T-helper 17 cell (primary cell): ENCODE results near the gene ITFG1. TPM values are rescaled to one million over a fixed set of nuclear protein-coding genes. Genes with fewer than 3 reads are reported as not detected.

Source experiments
- ATAC-seq: fragments of 150-1000 bp; cut with Tn5 transposase; 2 replicates; pipeline ENCODE4 v1.10.0; 2021; ENCODE audit warnings: mild to moderate bottlenecking, moderate library complexity
- DNase-seq, 3 donors: peaks; one replicate each; pipeline versions ENCODE4 v3.0.0 to v3.0.0-alpha.2; 2020 to 2021
- H3K9me3 ChIP-seq: one replicate; pipeline ENCODE4 v1.7.0; 2013; ENCODE audit warnings: low read length, mild to moderate bottlenecking; ENCODE audit not compliant: control insufficient read depth, poor library complexity, severe bottlenecking
- H3K27ac Mint-ChIP-seq: one replicate; pipeline ENCODE4 v1.8.0; 2022; ENCODE audit warnings: mild to moderate bottlenecking, moderate library complexity, mixed read lengths
- H3K27me3 Mint-ChIP-seq: one replicate; pipeline ENCODE4 v1.8.0; 2022; ENCODE audit warnings: mixed read lengths
- H3K36me3 Mint-ChIP-seq: one replicate; pipeline ENCODE4 v1.8.0; 2022; ENCODE audit warnings: low read depth, mixed read lengths
- H3K4me1 Mint-ChIP-seq: one replicate; pipeline ENCODE4 v1.8.0; 2022; ENCODE audit warnings: mild to moderate bottlenecking, mixed read lengths
- H3K4me3 Mint-ChIP-seq: one replicate; pipeline ENCODE4 v1.8.0; 2022; ENCODE audit warnings: mild to moderate bottlenecking, moderate library complexity, mixed read lengths
- total RNA-seq, 4 donors: library from RNA in 2 of 4; stranded (reverse) in 2 of 4; gene quantifications; one replicate each; pipeline ENCODE4 v1.2.3 and lab custom pipeline; 2022 to 2026

The ITFG1 gene
- total RNA-seq, 2 donors from 2014 or later, result 27.6 to 29.5 TPM

DNA sequence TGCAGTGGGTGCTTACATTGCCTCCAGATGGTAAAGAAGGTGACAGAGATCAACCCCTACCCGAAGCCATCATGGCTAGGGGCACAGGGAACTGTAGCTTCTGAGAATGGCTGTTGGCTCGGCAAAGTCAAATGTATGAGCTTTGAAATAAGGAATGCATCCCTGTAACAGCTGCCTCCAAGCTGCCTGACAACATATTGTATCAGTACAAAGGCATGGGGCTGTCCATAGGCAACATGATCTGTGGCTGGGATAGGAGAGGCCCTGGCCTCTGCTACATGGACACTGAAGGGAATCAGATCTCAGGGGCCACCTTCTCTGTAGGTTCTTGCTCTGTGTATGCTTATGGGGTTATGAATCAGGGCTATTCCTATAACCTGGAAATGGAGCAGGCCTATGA, 197.9 kb downstream of the ITFG1 start:
- ATAC-seq (no peak), DNase-seq (no peak)
- H3K36me3 Mint-ChIP-seq, result peaks cover 11% of the 10 kb centered on the region
- H3K27me3 Mint-ChIP-seq, result no peaks in the 10 kb centered on the region
- no peaks in the 10 kb centered on the region for H3K9me3 ChIP-seq
- no peak overlapping the region for H3K4me3 Mint-ChIP-seq
- H3K4me1 Mint-ChIP-seq, result peaks cover 4% of the 10 kb centered on the region
- no peak overlapping the region for H3K27ac Mint-ChIP-seq

DNA sequence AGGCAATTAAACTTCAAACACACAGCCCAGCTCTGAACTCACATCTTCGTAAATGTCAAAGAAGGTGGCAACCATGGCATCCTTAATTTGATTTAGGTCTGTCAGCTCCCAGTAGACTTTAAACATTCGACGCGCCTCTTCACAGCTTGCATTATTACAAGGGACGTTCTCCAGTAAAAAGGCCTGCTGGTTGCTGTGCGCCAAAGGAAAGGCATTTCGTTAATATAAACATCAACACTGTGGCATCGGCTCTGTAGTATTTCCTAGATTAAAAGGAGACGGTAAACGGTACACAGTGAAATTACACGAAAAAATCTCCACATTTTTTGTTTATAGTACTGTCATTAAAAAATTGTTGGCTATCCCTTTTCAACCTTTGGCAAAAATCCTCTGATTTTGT, 200.4 kb downstream of the ITFG1 start:
- Mint-ChIP-seq H3K36me3 (peaks cover 16% of the 10 kb centered on the region), H3K4me3 (no peak overlapping the region), H3K27ac (no peak overlapping the region), H3K4me1 (peaks cover 2% of the 10 kb centered on the region), H3K27me3 (no peaks in the 10 kb centered on the region)
- no peak for ATAC-seq
- no peaks in the 10 kb centered on the region for H3K9me3 ChIP-seq
- DNase-seq, result no peak

DNA sequence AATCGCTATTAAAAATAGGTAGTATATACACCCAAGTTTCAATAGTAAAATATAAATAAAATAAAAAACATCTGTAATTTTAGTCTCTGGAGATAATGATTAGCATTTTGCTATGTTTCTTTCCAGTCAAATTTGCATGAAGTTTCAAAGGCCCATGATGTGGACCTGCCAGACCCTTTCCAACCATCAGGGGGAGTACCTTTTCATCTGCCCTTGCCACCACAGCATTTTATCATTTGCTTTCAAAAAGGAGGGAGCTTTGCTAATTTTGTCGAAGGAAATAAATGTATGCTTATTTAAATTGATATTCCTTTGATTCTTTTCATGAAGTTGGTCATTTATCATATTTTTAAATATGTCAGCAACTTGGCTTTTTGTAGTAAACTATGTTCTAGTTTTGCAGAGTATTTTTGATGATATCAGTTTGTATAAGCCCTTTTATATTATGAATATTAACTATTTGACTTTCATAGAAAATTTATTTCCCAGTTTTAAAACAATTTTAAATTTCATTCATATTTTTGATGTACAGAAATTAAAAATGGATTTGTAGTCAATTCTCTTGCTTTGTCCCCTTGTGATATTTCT, 201.9 kb downstream of the ITFG1 start:
- DNase-seq (no peak), ATAC-seq (no peak)
- no peak overlapping the region for H3K27ac Mint-ChIP-seq
- no peaks in the 10 kb centered on the region for H3K27me3 Mint-ChIP-seq
- no peak overlapping the region for H3K4me3 Mint-ChIP-seq
- H3K36me3 Mint-ChIP-seq, result peaks cover 16% of the 10 kb centered on the region
- no peaks in the 10 kb centered on the region for H3K9me3 ChIP-seq
- H3K4me1 Mint-ChIP-seq, result peaks cover 2% of the 10 kb centered on the region

DNA sequence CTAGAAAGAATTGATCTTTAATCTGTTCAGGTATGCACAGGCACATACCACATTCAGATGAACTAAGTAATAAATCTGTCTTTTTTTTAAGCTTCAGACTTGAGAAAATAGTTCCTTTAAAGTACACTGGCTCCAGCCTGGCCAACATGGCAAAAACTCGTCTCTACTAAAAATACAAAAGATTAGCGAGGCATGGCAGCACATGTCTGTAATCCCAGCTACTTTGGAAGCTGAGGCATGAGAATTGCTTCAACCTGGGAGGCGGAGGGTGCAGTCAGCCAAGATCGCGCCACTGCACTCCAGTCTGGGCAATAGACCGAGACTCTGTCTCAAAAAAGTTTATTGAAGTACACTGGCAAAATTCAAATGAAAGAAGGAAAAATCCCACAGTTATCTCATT, 206.1 kb downstream of the ITFG1 start:
- no peaks in the 10 kb centered on the region for H3K9me3 ChIP-seq
- ATAC-seq (no peak), DNase-seq (no peak)
- no peaks in the 10 kb centered on the region for H3K27me3 Mint-ChIP-seq
- H3K27ac Mint-ChIP-seq, result no peak overlapping the region
- H3K4me3 Mint-ChIP-seq, result no peak overlapping the region
- peaks cover 13% of the 10 kb centered on the region for H3K36me3 Mint-ChIP-seq
- H3K4me1 Mint-ChIP-seq, result peaks cover 4% of the 10 kb centered on the region

DNA sequence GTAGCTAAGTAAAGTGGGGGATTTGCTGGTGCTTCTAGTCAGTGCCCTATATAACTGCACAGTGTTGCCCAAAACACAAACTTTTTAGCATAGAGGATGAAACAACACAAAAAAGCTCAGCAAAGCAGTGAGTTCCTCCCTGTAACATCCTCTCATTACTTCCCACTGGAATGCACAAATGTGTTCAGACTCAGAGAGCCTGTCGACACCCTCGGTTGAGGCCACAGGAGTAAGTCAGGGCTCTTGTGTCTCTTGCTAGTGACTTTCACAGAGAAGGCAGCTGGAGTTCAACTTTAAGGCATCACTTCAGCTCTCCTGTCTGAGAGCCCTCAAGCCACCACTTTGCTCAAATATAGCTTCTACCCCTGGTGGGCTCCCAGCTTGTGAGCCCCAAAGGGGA, 209.9 kb downstream of the ITFG1 start:
- no peak overlapping the region for H3K4me3 Mint-ChIP-seq
- H3K27ac Mint-ChIP-seq, result no peak overlapping the region
- H3K9me3 ChIP-seq, result no peaks in the 10 kb centered on the region
- no peaks in the 10 kb centered on the region for H3K27me3 Mint-ChIP-seq
- peaks cover 2% of the 10 kb centered on the region for H3K4me1 Mint-ChIP-seq
- no peaks in the 10 kb centered on the region for H3K36me3 Mint-ChIP-seq
- DNase-seq (no peak), ATAC-seq (no peak)

DNA sequence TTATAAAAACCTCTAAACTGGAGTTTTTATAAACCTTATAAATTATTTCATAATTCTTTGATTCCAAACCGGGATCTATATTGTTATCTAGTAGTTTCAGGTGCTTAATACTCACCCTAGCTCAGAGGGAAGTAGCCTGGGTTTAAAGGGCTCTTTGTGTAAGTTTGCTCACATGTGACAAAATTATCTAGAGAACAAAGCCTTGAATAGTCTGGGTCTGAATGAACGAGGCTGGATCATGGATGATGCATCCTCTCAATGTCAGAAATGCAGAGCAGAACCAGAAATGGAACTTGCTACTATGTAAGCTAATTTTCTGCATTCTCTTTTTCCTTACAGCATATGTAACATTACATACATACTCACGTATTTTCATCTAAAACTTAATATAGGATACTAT, 213.2 kb downstream of the ITFG1 start:
- H3K9me3 ChIP-seq, result no peaks in the 10 kb centered on the region
- Mint-ChIP-seq H3K4me1 (peaks cover 2% of the 10 kb centered on the region), H3K36me3 (no peaks in the 10 kb centered on the region), H3K27ac (no peak overlapping the region), H3K27me3 (no peaks in the 10 kb centered on the region), H3K4me3 (no peak overlapping the region)
- ATAC-seq, result no peak
- DNase-seq, result no peak

DNA sequence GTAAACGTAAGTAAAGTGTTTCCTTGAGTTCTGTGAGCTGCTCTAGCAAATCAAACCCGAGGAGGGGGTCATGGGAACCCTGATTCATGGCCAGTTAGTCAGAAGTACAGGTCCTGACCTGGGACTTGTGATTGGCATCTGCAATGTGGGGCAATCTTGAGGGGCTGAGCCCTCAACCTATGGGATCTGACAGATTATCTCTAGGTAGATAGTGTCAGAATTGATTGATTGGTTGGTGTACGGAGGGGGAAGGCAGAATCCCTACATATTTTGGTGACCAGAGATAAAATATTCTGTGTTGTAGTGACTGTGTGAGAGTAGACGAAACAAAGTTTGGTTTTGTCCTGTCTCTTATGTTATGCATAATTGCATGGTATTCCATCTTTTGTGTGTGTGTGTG, 216.7 kb downstream of the ITFG1 start:
- DNase-seq (no peak), ATAC-seq (no peak)
- H3K4me1 Mint-ChIP-seq, result no peaks in the 10 kb centered on the region
- H3K27ac Mint-ChIP-seq, result no peak overlapping the region
- no peaks in the 10 kb centered on the region for H3K9me3 ChIP-seq
- H3K36me3 Mint-ChIP-seq, result no peaks in the 10 kb centered on the region
- H3K27me3 Mint-ChIP-seq, result no peaks in the 10 kb centered on the region
- no peak overlapping the region for H3K4me3 Mint-ChIP-seq

DNA sequence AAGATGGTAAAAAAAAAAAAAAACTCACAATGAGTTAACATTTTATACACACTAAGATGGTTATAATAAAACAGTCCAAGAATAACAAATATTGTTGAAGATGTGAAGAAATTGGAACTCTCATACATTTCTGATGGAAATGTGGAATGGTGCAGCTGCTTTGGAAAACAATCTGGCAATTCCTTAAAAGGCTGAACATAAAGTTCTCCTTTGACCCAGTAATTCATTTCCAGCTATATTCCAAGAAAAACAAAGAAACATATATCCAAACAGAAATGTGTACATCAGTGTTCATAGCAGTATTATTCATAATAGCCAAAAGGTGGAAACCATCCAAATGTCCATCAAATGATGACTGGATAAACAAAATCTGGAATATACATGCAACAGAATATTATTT, 219.8 kb downstream of the ITFG1 start:
- H3K27ac Mint-ChIP-seq, result no peak overlapping the region
- no peak for ATAC-seq
- peaks cover 3% of the 10 kb centered on the region for H3K36me3 Mint-ChIP-seq
- no peak overlapping the region for H3K4me3 Mint-ChIP-seq
- no peaks in the 10 kb centered on the region for H3K27me3 Mint-ChIP-seq
- H3K9me3 ChIP-seq, result no peaks in the 10 kb centered on the region
- H3K4me1 Mint-ChIP-seq, result no peaks in the 10 kb centered on the region
- no peak for DNase-seq

DNA sequence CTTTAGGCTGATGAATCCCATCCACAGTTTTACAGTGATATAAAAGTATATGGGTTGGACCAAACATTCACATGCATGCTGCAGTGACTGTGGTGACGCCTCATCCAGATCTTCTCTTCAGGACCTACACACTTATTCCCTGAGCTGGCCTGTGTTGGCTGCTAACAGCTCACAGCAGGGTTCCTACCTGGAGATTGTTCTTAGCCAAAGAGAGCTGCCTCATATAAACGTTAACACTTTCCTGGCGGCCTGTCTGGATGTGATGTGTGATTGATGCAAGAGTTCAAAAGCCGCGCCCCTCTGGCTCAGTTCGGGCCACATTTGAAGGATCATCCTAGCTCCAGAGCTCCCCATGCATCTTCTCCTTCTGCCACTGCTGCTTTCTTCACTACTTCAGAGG, 224.1 kb downstream of the ITFG1 start:
- ATAC-seq, result no peak
- H3K27ac Mint-ChIP-seq, result no peak overlapping the region

DNA sequence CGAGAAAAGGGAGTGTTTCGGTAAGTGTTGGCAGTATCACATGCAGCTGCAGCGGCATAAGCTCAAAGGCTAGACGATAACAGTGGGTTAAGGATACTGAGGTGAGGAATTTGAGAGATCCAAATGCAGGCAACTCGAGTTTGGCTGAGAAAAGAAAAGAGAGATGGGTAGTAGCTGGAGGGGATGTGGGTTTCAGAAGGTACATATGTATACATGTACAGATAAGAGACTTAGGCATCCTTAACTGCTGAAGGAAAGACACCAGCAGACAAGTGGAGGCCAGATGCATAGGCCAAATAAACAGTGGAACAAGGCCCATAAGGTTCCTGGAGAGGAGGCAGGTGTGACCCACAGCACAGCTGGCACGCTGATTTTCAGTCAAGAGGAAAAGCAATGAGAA, 230.6 kb downstream of the ITFG1 start:
- Mint-ChIP-seq H3K4me3 (no peak overlapping the region), H3K27ac (peak overlapping the region; percentile 12), H3K27me3 (no peaks in the 10 kb centered on the region), H3K36me3 (peaks cover 19% of the 10 kb centered on the region), H3K4me1 (peaks cover 2% of the 10 kb centered on the region)
- DNase-seq, result no peak
- ATAC-seq, result no peak
- no peaks in the 10 kb centered on the region for H3K9me3 ChIP-seq

More for the DNA sequence above, 224.1 kb downstream of the ITFG1 start:
- no peak for DNase-seq
- Mint-ChIP-seq H3K4me1 (peaks cover 2% of the 10 kb centered on the region), H3K36me3 (peaks cover 13% of the 10 kb centered on the region), H3K4me3 (no peak overlapping the region), H3K27me3 (no peaks in the 10 kb centered on the region)
- no peaks in the 10 kb centered on the region for H3K9me3 ChIP-seq

DNA sequence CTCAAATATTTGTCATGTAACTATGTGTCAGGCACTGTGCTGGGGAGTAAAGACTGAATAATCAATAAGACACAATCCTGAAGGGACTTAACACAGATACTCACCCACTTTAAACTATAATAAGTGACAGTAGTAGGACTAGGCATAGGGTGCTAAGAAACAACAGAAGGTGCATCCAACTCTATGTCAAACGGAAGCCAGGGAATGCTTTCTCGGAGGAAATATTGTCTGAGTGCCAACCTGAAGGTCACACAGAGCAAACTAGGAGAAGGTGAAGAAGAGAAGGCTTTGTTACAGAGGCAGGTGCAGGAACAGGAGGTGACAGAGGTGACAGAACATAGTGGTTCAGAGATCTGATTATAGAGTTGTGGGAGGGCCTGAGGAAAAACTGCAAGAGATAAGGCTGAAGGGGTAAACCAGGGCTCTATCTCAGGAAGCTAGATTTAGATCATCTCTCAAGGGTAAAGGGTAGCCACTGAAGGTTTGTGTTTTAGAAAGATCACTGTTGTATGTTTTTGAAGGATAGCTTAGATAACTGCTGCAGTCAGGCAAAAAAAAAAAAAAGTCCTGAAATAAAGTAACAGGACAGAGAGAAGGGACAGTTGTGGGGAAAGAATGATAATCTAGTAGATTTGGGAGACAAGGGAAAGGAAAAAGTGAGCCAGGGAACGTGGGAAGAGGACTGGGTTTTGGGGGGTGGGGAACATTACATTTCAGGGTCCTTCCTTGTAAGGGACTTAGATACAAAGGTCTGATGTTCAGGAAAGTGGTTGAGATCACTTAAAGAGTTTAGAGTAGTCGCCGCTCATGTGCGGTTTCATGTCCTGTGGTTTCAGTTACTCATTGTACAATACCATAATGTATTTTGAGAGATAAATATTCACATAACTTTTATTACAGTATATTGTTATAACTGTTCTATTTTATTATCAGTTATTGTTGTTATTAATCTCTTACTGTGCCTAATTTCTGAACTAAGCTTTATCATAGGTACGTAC, 231.5 kb downstream of the ITFG1 start:
- ATAC-seq (no peak), DNase-seq (no peak)
- H3K27me3 Mint-ChIP-seq, result no peaks in the 10 kb centered on the region
- peaks cover 2% of the 10 kb centered on the region for H3K4me1 Mint-ChIP-seq
- H3K9me3 ChIP-seq, result no peaks in the 10 kb centered on the region
- no peak overlapping the region for H3K4me3 Mint-ChIP-seq
- peaks cover 16% of the 10 kb centered on the region for H3K36me3 Mint-ChIP-seq
- peak overlapping the region; percentile 12 for H3K27ac Mint-ChIP-seq

DNA sequence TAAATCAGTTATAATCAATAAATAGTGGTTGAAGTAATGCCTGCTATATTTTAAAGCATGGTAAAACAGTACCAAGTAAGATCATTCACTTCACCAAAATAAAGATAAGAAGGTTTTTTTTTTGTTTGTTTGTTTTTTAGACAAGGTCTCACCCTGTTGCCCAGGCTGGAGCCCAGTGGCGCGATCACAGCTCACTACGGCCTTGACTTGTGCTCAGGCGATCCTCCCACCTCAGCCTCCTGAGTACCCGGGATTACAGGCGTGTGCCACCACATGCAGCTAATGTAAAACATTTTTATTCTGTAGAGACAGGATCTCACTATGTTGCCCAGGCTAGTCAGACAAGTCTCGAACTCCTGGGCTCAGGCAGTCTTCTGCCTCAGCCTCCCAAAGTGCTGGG, 232.6 kb downstream of the ITFG1 start:
- Mint-ChIP-seq H3K36me3 (peaks cover 16% of the 10 kb centered on the region), H3K27ac (no peak overlapping the region), H3K27me3 (no peaks in the 10 kb centered on the region), H3K4me1 (no peaks in the 10 kb centered on the region), H3K4me3 (no peak overlapping the region)
- ATAC-seq, result no peak
- DNase-seq, result no peak
- H3K9me3 ChIP-seq, result no peaks in the 10 kb centered on the region

DNA sequence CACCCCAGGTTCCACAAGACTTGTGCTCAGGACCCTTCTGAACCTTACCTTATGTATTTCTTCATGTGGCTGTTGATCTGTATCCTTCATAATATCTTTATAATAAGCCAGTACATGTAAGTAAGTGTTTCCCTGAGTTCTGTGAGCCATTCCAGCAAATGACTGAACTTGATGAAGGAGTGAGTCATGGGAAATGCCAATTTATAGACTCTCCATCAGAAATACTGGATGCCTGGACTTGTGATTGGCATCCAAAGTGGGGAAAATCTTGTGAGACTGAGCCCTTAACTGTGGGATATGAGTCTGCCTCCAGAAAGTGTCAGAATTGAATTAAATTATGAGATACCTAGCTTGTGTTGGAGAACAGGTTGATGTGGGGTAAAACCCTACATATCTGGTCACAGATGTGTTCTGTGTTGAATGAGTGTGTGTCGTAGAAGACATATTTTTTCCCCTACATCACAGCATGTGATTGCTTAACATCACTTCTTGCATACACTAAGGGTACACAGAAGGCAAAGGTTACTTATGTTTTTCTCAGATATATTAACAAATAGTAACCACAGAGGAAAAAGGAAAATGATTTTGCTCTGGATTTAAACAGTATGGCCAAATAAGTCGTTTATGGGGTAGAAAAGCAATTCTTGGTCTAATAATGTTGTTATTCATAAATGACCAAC, 247.0 kb downstream of the ITFG1 start:
- Mint-ChIP-seq H3K27me3 (no peaks in the 10 kb centered on the region), H3K36me3 (peaks cover 7% of the 10 kb centered on the region), H3K4me1 (peaks cover 2% of the 10 kb centered on the region), H3K4me3 (no peak overlapping the region), H3K27ac (no peak overlapping the region)
- no peak for ATAC-seq
- DNase-seq, result no peak
- H3K9me3 ChIP-seq, result no peaks in the 10 kb centered on the region
